Neural progenitor cell (in vitro differentiated cells): ENCODE measurements around the gene SLC36A3. TPM values are rescaled to one million over a fixed set of nuclear protein-coding genes. Genes with fewer than 3 reads are reported as not detected.

Experiments used
- DNase-seq: peaks from one replicate; pipeline ENCODE4 v3.0.0-alpha.2; 2016; ENCODE audit warnings: low spot score
- H2AFZ ChIP-seq: fragments of 200-600 bp; sonication (generic); replicated peaks from 2 replicates; pipeline ENCODE4 v1.6.1; 2016; ENCODE audit warnings: antibody characterized with exemption
- H3F3A ChIP-seq: fragments of 200-600 bp; sonication (generic); 2 replicates; pipeline ENCODE4 v1.6.1; 2016; ENCODE audit warnings: antibody characterized with exemption, low read depth
- H3K27ac ChIP-seq: fragments of 200-600 bp; sonication (generic); 2 replicates; pipeline ENCODE4 v1.5.1; 2016; ENCODE audit warnings: mild to moderate bottlenecking
- H3K27me3 ChIP-seq: fragments of 200-600 bp; sonication (generic); 2 replicates; pipeline ENCODE4 v1.6.1; 2016; ENCODE audit warnings: mild to moderate bottlenecking, moderate library complexity
- H3K36me3 ChIP-seq: fragments of 200-600 bp; sonication (generic); 2 replicates; pipeline ENCODE4 v1.5.1; 2016
- H3K4me1 ChIP-seq: fragments of 200-600 bp; sonication (generic); 2 replicates; pipeline ENCODE4 v1.6.1; 2016; ENCODE audit warnings: mixed run types
- H3K4me2 ChIP-seq: fragments of 200-600 bp; sonication (generic); 2 replicates; pipeline ENCODE4 v1.6.1; 2016
- H3K4me3 ChIP-seq: fragments of 200-600 bp; sonication (generic); 2 replicates; pipeline ENCODE4 v1.5.1; 2016
- H3K79me2 ChIP-seq: fragments of 200-600 bp; sonication (generic); 2 replicates; pipeline ENCODE4 v1.6.1; 2016; ENCODE audit warnings: low read depth
- H3K9ac ChIP-seq: fragments of 200-600 bp; sonication (generic); 2 replicates; pipeline ENCODE4 v1.6.1; 2016
- H3K9me3 ChIP-seq: fragments of 200-600 bp; sonication (generic); 2 replicates; pipeline ENCODE4 v1.5.1; 2016; ENCODE audit warnings: low read depth
- H4K20me1 ChIP-seq: fragments of 200-600 bp; sonication (generic); 2 replicates; pipeline ENCODE4 v1.6.1; 2016; ENCODE audit warnings: low read depth
- H3K27ac Mint-ChIP-seq: 3 replicates; pipeline ENCODE4 v1.8.0; 2021; ENCODE audit warnings: mixed read lengths
- H3K27me3 Mint-ChIP-seq: 2 replicates; pipeline ENCODE4 v1.8.0; 2022; ENCODE audit warnings: low read depth, mild to moderate bottlenecking, inconsistent platforms, moderate library complexity, mixed read lengths; ENCODE audit not compliant: insufficient read depth
- H3K36me3 Mint-ChIP-seq: 3 replicates; pipeline ENCODE4 v1.8.0; 2021; ENCODE audit warnings: mixed read lengths
- H3K4me1 Mint-ChIP-seq: 3 replicates; pipeline ENCODE4 v1.8.0; 2021; ENCODE audit warnings: mixed read lengths
- H3K4me3 Mint-ChIP-seq: 3 replicates; pipeline ENCODE4 v1.8.0; 2021; ENCODE audit warnings: mild to moderate bottlenecking, moderate library complexity, mixed read lengths
- H3K9me3 Mint-ChIP-seq: 3 replicates; pipeline ENCODE4 v1.8.0; 2020; ENCODE audit warnings: mixed read lengths
- EZH2 ChIP-seq: fragments of 200-600 bp; sonication (generic); IDR thresholded peaks from 2 replicates; pipeline ENCODE4 v1.6.1; 2017; ENCODE audit warnings: antibody characterized with exemption, mild to moderate bottlenecking, moderate library complexity
- EZH2phosphoT487 ChIP-seq: fragments of 200-600 bp; sonication (generic); IDR thresholded peaks from 2 replicates; pipeline ENCODE4 v1.6.1; 2017; ENCODE audit warnings: antibody characterized with exemption
- total RNA-seq: library from RNA; depleted of rRNA; stranded (reverse); fragments of >200 nt; gene quantifications from 2 replicates; pipeline ENCODE4 v1.2.3, GENCODE V29; 2015; ENCODE audit warnings: low replicate concordance
- TF ChIP-seq, protein P1 (sequence below): fragments of 200-600 bp; sonication (generic); IDR thresholded peaks from 2 replicates; pipeline ENCODE4 v1.5.1; 2017; ENCODE audit warnings: antibody characterized with exemption, mild to moderate bottlenecking

Gene SLC36A3
- total RNA-seq, 1 donor from 2014 or later = not detected

DNA sequence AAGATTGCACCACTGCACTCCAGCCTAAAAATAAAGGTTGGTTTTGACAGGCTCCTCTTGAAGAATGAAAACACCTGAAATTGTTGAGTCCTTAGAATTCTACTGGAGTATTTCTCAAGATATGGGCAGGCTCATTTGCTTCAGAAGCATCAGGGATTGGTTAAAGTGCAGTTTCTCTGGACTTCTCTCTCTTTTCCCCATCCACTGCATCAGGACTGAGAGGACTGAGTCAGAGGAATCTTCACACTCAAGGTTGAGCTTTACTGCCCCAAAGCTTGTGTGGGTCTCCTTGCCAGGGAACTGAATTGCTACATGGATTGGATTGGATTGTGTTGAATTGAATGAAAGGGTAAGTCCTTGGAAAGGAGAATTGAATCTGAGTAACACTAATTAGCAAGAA lies 72.2 kb downstream of the SLC36A3 start:
- Mint-ChIP-seq H3K27ac (no peak overlapping the region), H3K4me3 (no peak overlapping the region), H3K4me1 (no peaks in the 10 kb centered on the region), H3K9me3 (no peaks in the 10 kb centered on the region), H3K27me3 (peaks cover 9% of the 10 kb centered on the region), H3K36me3 (no peaks in the 10 kb centered on the region)
- H3K36me3 ChIP-seq = no peaks in the 10 kb centered on the region
- H3K9ac ChIP-seq = no peak overlapping the region
- H3K27ac ChIP-seq = no peak overlapping the region
- no peaks in the 10 kb centered on the region for H4K20me1 ChIP-seq
- no peaks in the 10 kb centered on the region for H3K27me3 ChIP-seq
- no peak overlapping the region for H2AFZ ChIP-seq
- H3K4me3 ChIP-seq = no peak overlapping the region
- TF ChIP-seq EZH2 (no peak), EZH2phosphoT487 (no peak)
- TF ChIP-seq, protein P1, sequence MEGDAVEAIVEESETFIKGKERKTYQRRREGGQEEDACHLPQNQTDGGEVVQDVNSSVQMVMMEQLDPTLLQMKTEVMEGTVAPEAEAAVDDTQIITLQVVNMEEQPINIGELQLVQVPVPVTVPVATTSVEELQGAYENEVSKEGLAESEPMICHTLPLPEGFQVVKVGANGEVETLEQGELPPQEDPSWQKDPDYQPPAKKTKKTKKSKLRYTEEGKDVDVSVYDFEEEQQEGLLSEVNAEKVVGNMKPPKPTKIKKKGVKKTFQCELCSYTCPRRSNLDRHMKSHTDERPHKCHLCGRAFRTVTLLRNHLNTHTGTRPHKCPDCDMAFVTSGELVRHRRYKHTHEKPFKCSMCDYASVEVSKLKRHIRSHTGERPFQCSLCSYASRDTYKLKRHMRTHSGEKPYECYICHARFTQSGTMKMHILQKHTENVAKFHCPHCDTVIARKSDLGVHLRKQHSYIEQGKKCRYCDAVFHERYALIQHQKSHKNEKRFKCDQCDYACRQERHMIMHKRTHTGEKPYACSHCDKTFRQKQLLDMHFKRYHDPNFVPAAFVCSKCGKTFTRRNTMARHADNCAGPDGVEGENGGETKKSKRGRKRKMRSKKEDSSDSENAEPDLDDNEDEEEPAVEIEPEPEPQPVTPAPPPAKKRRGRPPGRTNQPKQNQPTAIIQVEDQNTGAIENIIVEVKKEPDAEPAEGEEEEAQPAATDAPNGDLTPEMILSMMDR = no peak
- H3K4me2 ChIP-seq = no peak overlapping the region
- no peaks in the 10 kb centered on the region for H3F3A ChIP-seq
- no peaks in the 10 kb centered on the region for H3K79me2 ChIP-seq
- peaks cover 3% of the 10 kb centered on the region for H3K4me1 ChIP-seq
- H3K9me3 ChIP-seq = no peaks in the 10 kb centered on the region
- no peak for DNase-seq

DNA sequence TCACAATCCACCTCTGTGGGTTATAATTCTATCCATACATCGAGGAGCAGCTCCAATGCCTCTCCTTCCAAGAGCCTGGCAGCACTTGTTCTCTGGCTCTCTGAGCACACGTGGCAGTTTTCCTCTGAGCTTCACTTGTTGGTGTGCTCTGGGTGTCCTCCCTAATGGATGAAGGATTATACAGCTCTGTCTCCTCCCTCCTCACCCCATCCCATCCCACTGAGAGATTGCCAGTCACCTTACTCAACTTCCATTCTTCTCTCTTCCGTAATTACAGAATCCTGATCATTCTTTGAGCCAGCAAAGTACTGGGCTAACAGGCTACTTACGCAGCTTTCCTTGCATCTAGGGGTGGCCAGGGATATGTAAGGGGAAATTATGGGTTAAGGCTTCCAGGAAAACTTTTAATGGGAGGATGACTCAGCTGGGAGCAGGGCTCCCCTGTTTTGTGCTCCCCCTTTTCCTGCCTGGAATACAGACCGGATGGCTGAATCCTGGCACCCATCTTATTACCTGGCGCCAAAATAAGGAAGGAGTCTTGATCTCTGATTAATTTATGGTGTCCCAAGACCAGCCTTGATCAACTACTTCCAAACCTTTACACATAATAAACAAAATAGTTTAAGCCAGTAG lies 73.4 kb downstream of the SLC36A3 start:
- Mint-ChIP-seq H3K27ac (no peak overlapping the region), H3K9me3 (no peaks in the 10 kb centered on the region), H3K4me1 (peaks cover 3% of the 10 kb centered on the region), H3K4me3 (no peak overlapping the region), H3K36me3 (no peaks in the 10 kb centered on the region), H3K27me3 (peaks cover 9% of the 10 kb centered on the region)
- Histone ChIP-seq H3K27me3 (no peaks in the 10 kb centered on the region), H3K79me2 (no peaks in the 10 kb centered on the region), H3K27ac (no peak overlapping the region), H4K20me1 (no peaks in the 10 kb centered on the region), H3K9me3 (no peaks in the 10 kb centered on the region), H3K9ac (no peak overlapping the region), H3K4me1 (peaks cover 3% of the 10 kb centered on the region), H3F3A (no peaks in the 10 kb centered on the region), H2AFZ (peak overlapping the region; percentile 42), H3K4me2 (no peak overlapping the region), H3K4me3 (no peak overlapping the region), H3K36me3 (no peaks in the 10 kb centered on the region)
- no peak for TF ChIP-seq EZH2phosphoT487
- TF ChIP-seq, protein P1 = no peak
- TF ChIP-seq EZH2 = no peak
- DNase-seq = no peak

DNA sequence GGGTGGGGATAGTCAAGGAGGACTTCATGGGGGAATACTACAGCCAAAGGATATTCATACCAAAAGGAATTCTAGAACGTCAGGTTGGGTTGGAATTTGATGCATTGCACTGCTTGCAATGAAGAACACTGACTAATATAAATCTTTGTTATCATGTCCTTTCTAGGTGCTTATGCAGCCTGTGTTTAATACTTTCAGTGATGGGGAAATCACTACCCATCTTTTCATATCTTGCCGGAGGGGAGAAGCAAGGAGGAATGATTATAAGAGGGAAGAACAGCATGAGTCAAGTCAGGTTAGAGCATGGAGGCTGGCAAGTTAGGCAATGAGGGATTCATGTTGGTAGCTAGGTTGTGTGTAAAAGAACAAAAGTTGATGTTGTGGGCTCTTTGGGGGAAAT lies 74.6 kb downstream of the SLC36A3 start:
- H3K9ac ChIP-seq = no peak overlapping the region
- Mint-ChIP-seq H3K9me3 (no peaks in the 10 kb centered on the region), H3K27me3 (peaks cover 11% of the 10 kb centered on the region), H3K4me3 (no peak overlapping the region), H3K27ac (no peak overlapping the region), H3K4me1 (peaks cover 5% of the 10 kb centered on the region), H3K36me3 (no peaks in the 10 kb centered on the region)
- peaks cover 3% of the 10 kb centered on the region for H3K4me1 ChIP-seq
- TF ChIP-seq, protein P1 = no peak
- TF ChIP-seq EZH2phosphoT487 (no peak), EZH2 (no peak)
- no peaks in the 10 kb centered on the region for H3K9me3 ChIP-seq
- H4K20me1 ChIP-seq = no peaks in the 10 kb centered on the region
- no peak overlapping the region for H2AFZ ChIP-seq
- H3K4me3 ChIP-seq = no peak overlapping the region
- DNase-seq = no peak
- H3K4me2 ChIP-seq = no peak overlapping the region
- H3K27me3 ChIP-seq = no peaks in the 10 kb centered on the region
- H3K79me2 ChIP-seq = no peaks in the 10 kb centered on the region
- no peaks in the 10 kb centered on the region for H3F3A ChIP-seq
- no peak overlapping the region for H3K27ac ChIP-seq
- no peaks in the 10 kb centered on the region for H3K36me3 ChIP-seq
